ENCODE data around the gene GPR158. TPM values are rescaled to one million over a fixed set of nuclear protein-coding genes. Genes with fewer than 3 reads are reported as not detected.
"Not testable (repeated sequence)": the region's sequence is repeated elsewhere in the genome, so short reads cannot be mapped to it uniquely, and the experiment has no call there.

The GPR158 gene
- total and polyA plus RNA-seq, 9 donors, result 0.05 to 0.13 (median 0.09) TPM

DNA sequence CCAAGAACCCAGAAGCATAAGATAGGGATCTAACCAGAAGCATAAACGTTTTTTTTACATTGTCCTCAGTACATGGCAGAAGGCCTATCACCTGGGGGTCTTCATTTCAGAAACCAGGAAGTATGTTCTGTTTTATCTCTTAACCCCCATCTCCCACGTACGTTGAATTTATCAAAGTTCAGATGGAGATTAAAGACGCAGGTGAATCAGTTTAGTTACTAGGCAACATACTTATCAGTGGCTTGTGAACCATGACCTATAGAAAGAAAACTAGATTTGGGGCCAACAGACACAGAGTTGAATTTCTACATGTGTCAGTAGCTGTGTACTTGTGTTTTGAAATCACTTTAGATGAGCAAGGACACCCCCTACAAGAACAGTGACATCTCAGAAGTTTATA, 122.7 kb downstream of the GPR158 start:
- H3K27ac ChIP-seq (ENCODE audit: low read length), result no peak overlapping the region
- no peaks in the 10 kb centered on the region for H3K4me1 ChIP-seq (ENCODE audit: control insufficient read depth, insufficient read depth, low read length)
- H3K27me3 ChIP-seq (ENCODE audit: control insufficient read depth, insufficient read depth, low read length), result no peaks in the 10 kb centered on the region
- H3K36me3 ChIP-seq (ENCODE audit: control insufficient read depth, insufficient read depth, low read length), result no peaks in the 10 kb centered on the region
- no peak overlapping the region for H3K4me3 ChIP-seq (ENCODE audit: low read length)
- 67% methylated on average over 1 of the region's 4 CpGs for WGBS (ENCODE audit: insufficient coverage)
- no peaks in the 10 kb centered on the region for H3K9me3 ChIP-seq (replicated peaks; ENCODE audit: control insufficient read depth, low read depth, low read length)
- no peak for DNase-seq

DNA sequence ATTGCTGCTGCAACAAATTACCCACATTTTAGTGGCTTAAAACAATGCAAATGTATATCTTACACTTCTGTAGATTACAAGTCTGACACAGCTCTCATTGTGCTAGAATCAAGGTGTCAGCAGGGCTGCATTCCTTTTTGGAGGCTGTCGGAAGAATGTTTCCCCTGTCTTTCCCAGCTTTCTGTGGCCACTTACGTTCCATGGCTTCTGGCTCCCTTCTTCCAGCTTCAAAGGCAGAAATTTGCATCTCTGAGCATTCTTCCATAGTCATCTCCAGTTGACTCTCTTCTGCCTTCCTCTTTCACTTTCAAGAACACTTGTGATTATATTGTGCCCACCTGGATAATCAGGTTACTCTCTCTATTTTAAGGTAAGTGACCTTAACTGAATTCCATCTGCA, 125.3 kb downstream of the GPR158 start:
- Histone ChIP-seq H3K36me3 (ENCODE audit: control insufficient read depth, insufficient read depth, low read length) (no peaks in the 10 kb centered on the region), H3K27me3 (ENCODE audit: control insufficient read depth, insufficient read depth, low read length) (no peaks in the 10 kb centered on the region), H3K4me1 (ENCODE audit: control insufficient read depth, insufficient read depth, low read length) (no peaks in the 10 kb centered on the region), H3K27ac (ENCODE audit: low read length) (no peak overlapping the region), H3K9me3 (replicated peaks; ENCODE audit: control insufficient read depth, low read depth, low read length) (no peaks in the 10 kb centered on the region), H3K4me3 (ENCODE audit: low read length) (no peak overlapping the region)
- 64% methylated on average over 2 of the region's 2 CpGs for WGBS (ENCODE audit: insufficient coverage)
- DNase-seq, result no peak

DNA sequence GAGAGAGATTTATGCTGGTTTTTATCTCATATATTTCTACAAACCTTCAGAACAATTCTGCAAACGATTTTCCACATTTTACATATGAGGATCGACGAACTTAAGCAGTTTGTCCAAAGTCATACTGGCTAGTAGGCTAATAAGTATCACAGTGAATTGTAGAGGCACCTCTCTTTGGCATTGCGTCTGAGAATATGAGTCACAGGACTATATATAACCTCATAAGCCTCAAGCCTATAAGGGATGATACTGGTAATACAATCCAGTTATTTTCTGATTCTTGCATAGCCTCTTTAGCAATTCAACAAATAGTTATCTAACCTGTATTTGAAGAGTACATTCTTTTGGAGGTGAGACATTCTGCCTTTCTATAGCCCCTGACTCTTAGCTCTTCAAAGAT, 129.8 kb downstream of the GPR158 start:
- no peak overlapping the region for H3K4me3 ChIP-seq (ENCODE audit: low read length)
- H3K4me1 ChIP-seq (ENCODE audit: control insufficient read depth, insufficient read depth, low read length), result no peaks in the 10 kb centered on the region
- H3K9me3 ChIP-seq (replicated peaks; ENCODE audit: control insufficient read depth, low read depth, low read length), result no peaks in the 10 kb centered on the region
- no CpG with 5 or more reads among the region's 4 CpGs for WGBS (ENCODE audit: insufficient coverage)
- no peak overlapping the region for H3K27ac ChIP-seq (ENCODE audit: low read length)
- DNase-seq, result peak; percentile 0
- no peaks in the 10 kb centered on the region for H3K36me3 ChIP-seq (ENCODE audit: control insufficient read depth, insufficient read depth, low read length)
- H3K27me3 ChIP-seq (ENCODE audit: control insufficient read depth, insufficient read depth, low read length), result no peaks in the 10 kb centered on the region

DNA sequence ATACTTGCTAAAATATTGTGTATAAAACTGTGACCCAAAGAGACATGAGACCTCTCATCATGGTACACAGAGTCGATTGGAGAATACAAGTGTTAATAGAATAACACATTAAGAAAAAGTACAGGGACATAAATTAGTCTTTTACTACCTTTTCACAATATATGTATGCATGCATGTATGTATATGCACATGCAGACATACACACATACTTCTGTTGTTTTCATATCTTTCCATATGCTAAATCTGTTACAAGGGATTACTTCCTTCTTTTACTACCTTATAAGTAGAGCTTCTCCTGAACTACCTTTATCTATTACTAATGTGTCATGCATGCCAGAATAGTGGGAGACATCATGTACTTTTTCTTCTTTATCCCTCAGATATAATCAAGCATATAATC, 131.6 kb downstream of the GPR158 start:
- no peaks in the 10 kb centered on the region for H3K9me3 ChIP-seq (replicated peaks; ENCODE audit: control insufficient read depth, low read depth, low read length)
- H3K27me3 ChIP-seq (ENCODE audit: control insufficient read depth, insufficient read depth, low read length), result no peaks in the 10 kb centered on the region
- no peak for DNase-seq
- no peaks in the 10 kb centered on the region for H3K4me1 ChIP-seq (ENCODE audit: control insufficient read depth, insufficient read depth, low read length)
- no peak overlapping the region for H3K27ac ChIP-seq (ENCODE audit: low read length)
- H3K4me3 ChIP-seq (ENCODE audit: low read length), result no peak overlapping the region
- no peaks in the 10 kb centered on the region for H3K36me3 ChIP-seq (ENCODE audit: control insufficient read depth, insufficient read depth, low read length)
- no CpG with 5 or more reads among the region's 1 CpG for WGBS (ENCODE audit: insufficient coverage)

DNA sequence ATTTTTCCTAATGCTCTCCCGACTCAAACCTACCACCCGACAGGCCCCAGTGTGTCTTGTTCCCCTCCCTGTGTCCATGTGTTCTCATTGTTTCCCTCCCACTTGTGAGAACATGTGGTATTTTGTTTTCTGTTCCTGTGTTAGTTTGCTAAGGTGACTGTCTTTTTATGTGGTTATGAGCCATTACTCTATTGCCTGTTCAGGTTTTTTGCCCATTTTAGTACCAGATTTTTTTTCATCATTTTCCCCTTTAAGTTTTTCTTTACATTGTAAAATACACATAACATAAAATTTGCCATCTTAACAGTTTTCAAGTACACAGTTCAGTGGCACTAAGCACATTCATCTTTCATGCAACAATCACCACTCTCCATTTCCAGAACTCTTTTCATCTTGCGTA, 133.5 kb downstream of the GPR158 start:
- no peak for DNase-seq
- H3K27me3 ChIP-seq (ENCODE audit: control insufficient read depth, insufficient read depth, low read length), result no peaks in the 10 kb centered on the region
- no peak overlapping the region for H3K4me3 ChIP-seq (ENCODE audit: low read length)
- no peaks in the 10 kb centered on the region for H3K9me3 ChIP-seq (replicated peaks; ENCODE audit: control insufficient read depth, low read depth, low read length)
- no peaks in the 10 kb centered on the region for H3K36me3 ChIP-seq (ENCODE audit: control insufficient read depth, insufficient read depth, low read length)
- no peak overlapping the region for H3K27ac ChIP-seq (ENCODE audit: low read length)
- no peaks in the 10 kb centered on the region for H3K4me1 ChIP-seq (ENCODE audit: control insufficient read depth, insufficient read depth, low read length)
- WGBS (ENCODE audit: insufficient coverage), result 100% methylated on average over 1 of the region's 3 CpGs

DNA sequence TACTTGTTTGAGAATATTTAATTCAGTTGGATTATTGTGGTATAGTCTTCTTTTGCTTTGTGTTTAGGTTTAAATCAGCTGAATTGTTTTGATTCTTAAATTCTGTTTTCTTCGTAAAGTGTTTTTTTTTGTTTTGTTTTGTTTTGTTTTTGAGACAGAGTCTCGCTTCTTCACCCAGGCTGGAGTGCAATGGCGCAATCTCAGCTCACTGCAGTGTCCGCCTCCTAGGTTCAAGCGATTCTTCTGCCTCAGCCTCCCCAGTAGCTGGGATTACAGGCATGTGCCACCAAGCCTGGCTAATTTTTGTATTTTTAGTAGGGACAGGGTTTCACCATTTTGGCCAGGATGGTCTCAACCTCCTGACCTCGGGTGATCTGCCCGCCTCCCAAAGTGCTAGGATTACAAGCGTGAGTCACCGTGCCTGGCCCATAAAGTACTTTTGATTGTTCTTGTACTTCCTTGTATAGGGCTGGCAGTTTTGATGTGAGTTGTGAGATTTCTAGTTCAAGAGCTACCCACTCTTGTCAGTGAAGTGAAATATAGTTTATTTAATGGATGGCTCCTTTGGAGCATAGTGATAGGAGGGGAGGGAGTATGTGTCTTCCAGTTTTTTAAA, 142.9 kb downstream of the GPR158 start:
- not testable (repeated sequence) for H3K4me3 ChIP-seq (ENCODE audit: low read length); H3K36me3 ChIP-seq (ENCODE audit: control insufficient read depth, insufficient read depth, low read length); DNase-seq; H3K4me1 ChIP-seq (ENCODE audit: control insufficient read depth, insufficient read depth, low read length); H3K27ac ChIP-seq (ENCODE audit: low read length); H3K27me3 ChIP-seq (ENCODE audit: control insufficient read depth, insufficient read depth, low read length); H3K9me3 ChIP-seq (replicated peaks; ENCODE audit: control insufficient read depth, low read depth, low read length)
- WGBS (ENCODE audit: insufficient coverage), result 79% methylated on average over 7 of the region's 9 CpGs

DNA sequence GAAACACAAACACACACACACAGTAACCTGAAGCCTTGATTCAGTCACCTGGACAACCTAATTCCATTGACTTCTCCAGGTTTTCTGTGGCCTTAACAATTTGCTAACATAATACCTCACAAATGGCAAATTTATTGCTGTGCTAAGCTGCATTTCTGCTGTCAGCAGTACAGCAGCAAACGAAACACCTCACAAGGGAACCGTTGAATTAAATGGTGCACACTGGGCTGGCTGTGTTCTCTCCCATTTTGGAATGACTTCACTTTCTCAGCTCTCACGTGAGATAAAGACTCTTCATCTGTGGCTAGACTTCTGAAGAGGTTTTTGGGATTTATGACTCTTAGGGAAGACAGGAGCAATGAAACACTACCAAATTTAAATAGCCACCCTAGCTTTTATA, 152.5 kb downstream of the GPR158 start:
- DNase-seq, result no peak
- Histone ChIP-seq H3K4me3 (ENCODE audit: low read length) (no peak overlapping the region), H3K4me1 (ENCODE audit: control insufficient read depth, insufficient read depth, low read length) (no peaks in the 10 kb centered on the region), H3K27ac (ENCODE audit: low read length) (no peak overlapping the region), H3K27me3 (ENCODE audit: control insufficient read depth, insufficient read depth, low read length) (no peaks in the 10 kb centered on the region), H3K36me3 (ENCODE audit: control insufficient read depth, insufficient read depth, low read length) (no peaks in the 10 kb centered on the region), H3K9me3 (replicated peaks; ENCODE audit: control insufficient read depth, low read depth, low read length) (peaks cover 3% of the 10 kb centered on the region)
- 0% methylated on average over 1 of the region's 3 CpGs for whole genome bisulfite sequencing (ENCODE audit: insufficient coverage)

DNA sequence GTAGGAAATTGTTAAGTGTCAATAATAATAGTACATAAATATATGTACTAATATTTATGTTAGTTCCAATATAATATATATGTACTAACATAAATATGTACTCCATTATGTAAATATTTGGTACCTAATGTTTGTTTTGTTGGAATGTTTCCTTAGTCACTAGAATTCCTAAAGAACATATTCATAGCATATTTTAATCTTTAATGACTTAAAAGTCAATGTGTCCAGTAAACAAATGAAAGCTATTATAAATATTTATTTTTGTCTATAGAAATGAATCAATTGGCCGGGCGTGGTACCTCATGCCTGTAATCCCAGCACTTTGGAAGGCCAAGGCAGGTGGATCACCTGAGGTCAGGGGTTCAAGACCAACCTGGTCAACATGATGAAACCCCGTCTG, 153.6 kb downstream of the GPR158 start:
- Histone ChIP-seq H3K4me3 (ENCODE audit: low read length) (no peak overlapping the region), H3K27ac (ENCODE audit: low read length) (no peak overlapping the region), H3K27me3 (ENCODE audit: control insufficient read depth, insufficient read depth, low read length) (no peaks in the 10 kb centered on the region), H3K9me3 (replicated peaks; ENCODE audit: control insufficient read depth, low read depth, low read length) (peaks cover 2% of the 10 kb centered on the region), H3K36me3 (ENCODE audit: control insufficient read depth, insufficient read depth, low read length) (no peaks in the 10 kb centered on the region), H3K4me1 (ENCODE audit: control insufficient read depth, insufficient read depth, low read length) (no peaks in the 10 kb centered on the region)
- DNase-seq, result no peak
- 90% methylated on average over 2 of the region's 3 CpGs for WGBS (ENCODE audit: insufficient coverage)

DNA sequence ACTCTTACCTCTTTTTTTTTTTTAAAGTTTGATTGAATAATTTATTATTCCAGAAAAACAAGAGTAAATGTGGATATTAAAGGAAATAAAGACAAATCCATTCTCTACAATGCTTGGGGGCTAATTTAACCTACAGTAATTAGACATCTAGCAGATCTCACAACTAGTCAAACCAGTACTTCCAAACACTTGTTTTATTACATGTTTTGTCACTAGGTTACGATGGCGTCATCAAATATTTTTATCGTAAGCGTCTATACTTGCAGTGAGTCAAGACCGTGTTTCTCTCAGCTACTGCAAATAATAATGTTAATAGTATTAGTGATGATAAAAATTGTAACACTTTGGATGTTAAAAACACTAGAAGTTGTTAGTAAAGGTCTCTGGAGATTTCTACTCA, 154.8 kb downstream of the GPR158 start:
- not testable (repeated sequence) for H3K4me1 ChIP-seq (ENCODE audit: control insufficient read depth, insufficient read depth, low read length); H3K9me3 ChIP-seq (replicated peaks; ENCODE audit: control insufficient read depth, low read depth, low read length); H3K4me3 ChIP-seq (ENCODE audit: low read length); DNase-seq; H3K27ac ChIP-seq (ENCODE audit: low read length); H3K36me3 ChIP-seq (ENCODE audit: control insufficient read depth, insufficient read depth, low read length); H3K27me3 ChIP-seq (ENCODE audit: control insufficient read depth, insufficient read depth, low read length)
- WGBS (ENCODE audit: insufficient coverage), result no CpG with 5 or more reads among the region's 5 CpGs

DNA sequence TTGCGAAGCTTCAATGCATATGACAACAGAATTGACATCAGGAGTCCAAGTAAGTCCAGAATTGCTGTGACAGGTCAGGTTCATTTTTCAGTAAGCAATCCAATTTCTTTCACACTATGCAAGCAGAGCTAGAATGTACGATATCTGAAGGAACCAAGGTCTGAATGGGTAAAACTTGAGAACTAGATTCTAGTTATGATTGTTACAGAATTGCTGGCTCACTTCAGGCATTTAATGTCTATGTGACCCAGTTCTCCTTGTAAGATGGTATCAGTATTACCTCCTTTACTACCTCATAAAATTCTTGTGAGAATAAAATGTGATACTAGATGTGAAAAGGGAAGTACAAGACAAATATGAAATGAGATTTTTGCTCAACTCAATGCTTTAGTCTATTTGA, 159.6 kb downstream of the GPR158 start:
- H3K27me3 ChIP-seq (ENCODE audit: control insufficient read depth, insufficient read depth, low read length), result no peaks in the 10 kb centered on the region
- no peaks in the 10 kb centered on the region for H3K9me3 ChIP-seq (replicated peaks; ENCODE audit: control insufficient read depth, low read depth, low read length)
- H3K27ac ChIP-seq (ENCODE audit: low read length), result no peak overlapping the region
- H3K36me3 ChIP-seq (ENCODE audit: control insufficient read depth, insufficient read depth, low read length), result no peaks in the 10 kb centered on the region
- H3K4me3 ChIP-seq (ENCODE audit: low read length), result no peak overlapping the region
- H3K4me1 ChIP-seq (ENCODE audit: control insufficient read depth, insufficient read depth, low read length), result no peaks in the 10 kb centered on the region
- no peak for DNase-seq
- no CpG with 5 or more reads among the region's 2 CpGs for WGBS (ENCODE audit: insufficient coverage)

DNA sequence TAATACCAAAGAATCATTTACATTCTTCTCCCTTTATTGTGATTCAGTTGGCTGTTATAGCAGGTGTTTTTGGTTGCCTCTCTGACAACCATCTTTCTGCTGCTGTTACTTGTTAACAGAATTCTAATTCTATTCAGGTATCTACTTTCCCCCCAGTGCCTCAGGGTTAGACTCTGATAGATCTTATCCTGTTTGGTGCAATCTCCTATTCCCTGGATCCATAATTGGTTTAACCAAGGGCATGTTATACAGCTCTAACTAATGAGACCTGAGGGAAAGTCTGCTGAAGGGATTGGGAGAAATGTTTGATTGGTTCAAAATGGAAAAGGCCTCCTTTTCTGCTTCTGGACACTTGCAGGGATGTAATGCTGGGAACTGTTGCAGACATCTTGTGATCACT, 161.5 kb downstream of the GPR158 start:
- no peaks in the 10 kb centered on the region for H3K27me3 ChIP-seq (ENCODE audit: control insufficient read depth, insufficient read depth, low read length)
- no peaks in the 10 kb centered on the region for H3K4me1 ChIP-seq (ENCODE audit: control insufficient read depth, insufficient read depth, low read length)
- H3K36me3 ChIP-seq (ENCODE audit: control insufficient read depth, insufficient read depth, low read length), result no peaks in the 10 kb centered on the region
- H3K27ac ChIP-seq (ENCODE audit: low read length), result no peak overlapping the region
- no peak overlapping the region for H3K4me3 ChIP-seq (ENCODE audit: low read length)
- H3K9me3 ChIP-seq (replicated peaks; ENCODE audit: control insufficient read depth, low read depth, low read length), result no peaks in the 10 kb centered on the region
- no peak for DNase-seq
